ENCODE results near the gene SFR1. TPM values are rescaled to one million over a fixed set of nuclear protein-coding genes. Genes with fewer than 3 reads are reported as not detected.

Gene SFR1
- total RNA-seq = 10 to 100 TPM in 1 of 9 donors, 1 to 10 TPM in 8; 3.1 to 12.2 (median 5.6) TPM
- polyA plus RNA-seq = 1 to 10 TPM; 5.8 to 9.6 (median 6.8) TPM
- long read RNA-seq, donor 1, partial matches to known transcripts = 0 of 1 reads
- long read RNA-seq, donor 1, other reads (novel, unspliced or antisense) = 0 of 1 reads
- long read RNA-seq, donor 2 = 0 reads
- long read RNA-seq, donor 3 = 0 reads
- long read RNA-seq, donor 4, transcript SFR1-202 (4 exons, 1,503 nt) = major isoform, 6 of 6 reads
- long read RNA-seq, donor 4, partial matches to known transcripts = 0 of 6 reads
- long read RNA-seq, donor 4, other reads (novel, unspliced or antisense) = 0 of 6 reads
- long read RNA-seq, donor 5, transcript SFR1-202 (4 exons, 1,503 nt) = major isoform, 9 of 15 reads
- long read RNA-seq, donor 5, transcript SFR1-201 (4 exons, 1,438 nt) = minor isoform, 6 of 15 reads
- long read RNA-seq, donor 5, partial matches to known transcripts = 0 of 15 reads
- long read RNA-seq, donor 5, other reads (novel, unspliced or antisense) = 0 of 15 reads
- long read RNA-seq, donor 6, partial matches to known transcripts = 0 of 5 reads
- long read RNA-seq, donor 6, other reads (novel, unspliced or antisense) = 1 of 5 reads
- long read RNA-seq, donor 7, partial matches to known transcripts = 0 of 3 reads
- long read RNA-seq, donor 7, other reads (novel, unspliced or antisense) = 0 of 3 reads
- long read RNA-seq, donor 8, partial matches to known transcripts = 0 of 1 reads
- long read RNA-seq, donor 8, other reads (novel, unspliced or antisense) = 0 of 1 reads
- long read RNA-seq, donor 9, partial matches to known transcripts = 0 of 3 reads
- long read RNA-seq, donor 9, other reads (novel, unspliced or antisense) = 0 of 3 reads
- long read RNA-seq, donor 10, partial matches to known transcripts = 0 of 1 reads
- long read RNA-seq, donor 10, other reads (novel, unspliced or antisense) = 0 of 1 reads

- TF ChIP-seq, protein P1, sequence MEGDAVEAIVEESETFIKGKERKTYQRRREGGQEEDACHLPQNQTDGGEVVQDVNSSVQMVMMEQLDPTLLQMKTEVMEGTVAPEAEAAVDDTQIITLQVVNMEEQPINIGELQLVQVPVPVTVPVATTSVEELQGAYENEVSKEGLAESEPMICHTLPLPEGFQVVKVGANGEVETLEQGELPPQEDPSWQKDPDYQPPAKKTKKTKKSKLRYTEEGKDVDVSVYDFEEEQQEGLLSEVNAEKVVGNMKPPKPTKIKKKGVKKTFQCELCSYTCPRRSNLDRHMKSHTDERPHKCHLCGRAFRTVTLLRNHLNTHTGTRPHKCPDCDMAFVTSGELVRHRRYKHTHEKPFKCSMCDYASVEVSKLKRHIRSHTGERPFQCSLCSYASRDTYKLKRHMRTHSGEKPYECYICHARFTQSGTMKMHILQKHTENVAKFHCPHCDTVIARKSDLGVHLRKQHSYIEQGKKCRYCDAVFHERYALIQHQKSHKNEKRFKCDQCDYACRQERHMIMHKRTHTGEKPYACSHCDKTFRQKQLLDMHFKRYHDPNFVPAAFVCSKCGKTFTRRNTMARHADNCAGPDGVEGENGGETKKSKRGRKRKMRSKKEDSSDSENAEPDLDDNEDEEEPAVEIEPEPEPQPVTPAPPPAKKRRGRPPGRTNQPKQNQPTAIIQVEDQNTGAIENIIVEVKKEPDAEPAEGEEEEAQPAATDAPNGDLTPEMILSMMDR (IDR thresholded peaks at IDR 0.05) = peak; percentile 30 to 75 (median 56)
- TF ChIP-seq POLR2A (IDR thresholded peaks at IDR 0.05) = peak; percentile 64 to 93
- Histone ChIP-seq H3K4me1 (replicated peaks in 1 of 2) (peaks cover 0 to 12% of the 10 kb centered on the region in 2 donors), H3K9me3 (replicated peaks in 1 of 3) (no peaks in the 10 kb centered on the region), H3K27me3 (no peaks in the 10 kb centered on the region), H3K4me3 (peak within 1 kb of the TSS; percentile 36 to 89 (median 55)), H3K36me3 (replicated peaks in 1 of 2) (peaks cover 0 to 3% of the 10 kb centered on the region in 2 donors), H3K27ac (peak within 1 kb of the TSS; percentile 85 to 100 (median 98))
- intact Hi-C loops (cut with DNase I) = no loop called here
- WGBS, 4 donors = 0 to 4% (median 1%) methylated on average over 14 to 67 of the region's 67 CpGs
- DNase-seq = peak; percentile 98 to 99 (median 99)
Measured at GRCh38 chr10:104121485-104122224, at the start of gene SFR1. SFR1 (plus strand) TSS chr10:104122171; CDS start chr10:104122184, 13 bp downstream.

DNA sequence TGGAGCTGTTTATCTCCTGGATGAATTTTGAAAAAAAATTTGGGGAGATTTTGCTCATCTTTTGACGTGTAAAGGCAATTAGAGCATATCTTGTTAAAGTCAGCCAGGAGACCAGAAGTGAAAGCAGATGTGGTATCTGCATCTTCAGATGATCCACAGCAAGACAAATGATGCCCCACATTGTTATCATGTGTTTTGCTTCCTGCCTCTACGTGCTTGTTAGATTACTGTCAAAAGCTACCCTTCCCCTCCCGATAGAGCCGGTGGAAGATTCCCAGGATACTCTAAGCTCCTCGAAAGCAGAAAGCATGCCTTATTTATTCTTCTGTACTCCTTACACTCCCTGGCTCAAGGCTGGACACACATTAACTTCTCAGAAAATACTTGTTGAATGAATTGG, 49.2 kb upstream of the SFR1 start:
- peaks cover 4 to 6% of the 10 kb centered on the region in 2 donors for H3K4me1 ChIP-seq (replicated peaks in 1 of 2)
- no peak for DNase-seq
- 54 to 61% (median 56%) methylated on average over 5 of the region's 5 CpGs for WGBS, 4 donors
- no peaks in the 10 kb centered on the region for H3K9me3 ChIP-seq (replicated peaks in 1 of 3)
- intact Hi-C loops (cut with DNase I) = no loop called here
- H3K4me3 ChIP-seq = no peak overlapping the region
- H3K27ac ChIP-seq = no peak overlapping the region
- no peaks in the 10 kb centered on the region for H3K36me3 ChIP-seq (replicated peaks in 1 of 2)
- no peaks in the 10 kb centered on the region for H3K27me3 ChIP-seq
- TF ChIP-seq, protein P1 (IDR thresholded peaks at IDR 0.05) = no peak
- TF ChIP-seq POLR2A (IDR thresholded peaks at IDR 0.05) = no peak

DNA sequence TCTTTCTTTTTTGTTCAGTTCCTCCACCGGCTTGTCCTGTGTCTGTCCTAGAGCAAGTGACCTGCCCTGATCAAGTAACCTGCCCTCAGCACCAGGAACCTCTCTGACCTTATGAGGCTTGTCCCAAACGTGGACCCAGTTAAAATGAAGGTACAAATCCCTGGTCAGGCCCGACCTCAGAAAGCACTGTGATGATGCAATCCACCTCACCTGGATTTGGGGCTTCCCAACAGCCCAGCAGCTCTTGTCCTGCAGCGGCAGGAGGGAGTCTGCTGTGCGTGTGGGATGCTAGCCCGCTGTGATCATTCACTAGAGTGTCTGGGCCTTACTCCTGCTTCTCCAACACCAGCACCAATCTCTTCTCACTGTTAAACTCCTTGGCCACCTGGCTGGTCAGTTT, 47.5 kb upstream of the SFR1 start:
- Histone ChIP-seq H3K9me3 (replicated peaks in 1 of 3) (no peaks in the 10 kb centered on the region), H3K4me1 (replicated peaks in 1 of 2) (peaks cover 4 to 6% of the 10 kb centered on the region in 2 donors), H3K27ac (no peak overlapping the region), H3K36me3 (replicated peaks in 1 of 2) (no peaks in the 10 kb centered on the region), H3K4me3 (no peak overlapping the region), H3K27me3 (no peaks in the 10 kb centered on the region)
- TF ChIP-seq, protein P1 (IDR thresholded peaks at IDR 0.05) = no peak
- no peak for TF ChIP-seq POLR2A (IDR thresholded peaks at IDR 0.05)
- intact Hi-C loops (cut with DNase I) = no loop called here
- DNase-seq = no peak
- WGBS, 4 donors = 87 to 89% (median 88%) methylated on average over 5 to 6 of the region's 6 CpGs
